ENCODE data around the gene TXNL4A.
"Not testable (repeated sequence)": the region's sequence is repeated elsewhere in the genome, so short reads cannot be mapped to it uniquely, and the experiment has no call there.

TXNL4A gene

DNA sequence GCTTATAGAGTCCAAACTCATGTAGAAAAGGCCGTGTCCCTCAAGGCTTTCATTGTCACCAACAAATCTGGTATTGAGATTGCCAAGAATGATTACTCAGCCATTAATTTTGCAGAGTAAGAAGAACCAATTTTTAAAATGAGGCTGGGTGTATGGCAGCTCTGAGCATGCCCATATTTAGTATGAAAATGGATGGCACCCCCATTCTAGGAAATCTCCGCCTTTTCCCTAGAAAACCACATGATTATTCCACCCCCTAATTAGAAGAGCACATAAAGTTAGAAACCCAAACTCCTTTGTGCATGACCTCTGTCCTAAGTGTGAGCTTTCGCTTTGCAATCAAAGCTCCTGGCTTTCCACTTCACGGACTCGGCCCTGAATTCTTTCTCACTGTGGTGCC is 14.1 kb upstream of the TXNL4A start:
- Histone ChIP-seq H3K9me3 (ENCODE audit: insufficient read depth, low read length, severe bottlenecking) (peaks cover 13% of the 10 kb centered on the region), H2AFZ (ENCODE audit: low read depth, low read length) (no peak overlapping the region), H3K27ac (ENCODE audit: low read length) (no peak overlapping the region), H3K27me3 (ENCODE audit: insufficient read depth, low read length, poor library complexity) (no peaks in the 10 kb centered on the region), H3K9ac (ENCODE audit: low read depth, low read length) (no peak overlapping the region), H3K36me3 (ENCODE audit: insufficient read depth, low read length) (no peaks in the 10 kb centered on the region), H3K79me2 (ENCODE audit: insufficient read depth, low read length) (no peaks in the 10 kb centered on the region), H3K4me2 (ENCODE audit: insufficient read depth, low read length) (no peak overlapping the region), H3K4me1 (ENCODE audit: insufficient read depth, low read length) (no peaks in the 10 kb centered on the region), H3K4me3 (ENCODE audit: low read depth in 1 of 2, low read length in 2 of 2) (no peak overlapping the region), H4K20me1 (ENCODE audit: insufficient read depth, low read length) (no peaks in the 10 kb centered on the region)
- TF ChIP-seq, protein P1, sequence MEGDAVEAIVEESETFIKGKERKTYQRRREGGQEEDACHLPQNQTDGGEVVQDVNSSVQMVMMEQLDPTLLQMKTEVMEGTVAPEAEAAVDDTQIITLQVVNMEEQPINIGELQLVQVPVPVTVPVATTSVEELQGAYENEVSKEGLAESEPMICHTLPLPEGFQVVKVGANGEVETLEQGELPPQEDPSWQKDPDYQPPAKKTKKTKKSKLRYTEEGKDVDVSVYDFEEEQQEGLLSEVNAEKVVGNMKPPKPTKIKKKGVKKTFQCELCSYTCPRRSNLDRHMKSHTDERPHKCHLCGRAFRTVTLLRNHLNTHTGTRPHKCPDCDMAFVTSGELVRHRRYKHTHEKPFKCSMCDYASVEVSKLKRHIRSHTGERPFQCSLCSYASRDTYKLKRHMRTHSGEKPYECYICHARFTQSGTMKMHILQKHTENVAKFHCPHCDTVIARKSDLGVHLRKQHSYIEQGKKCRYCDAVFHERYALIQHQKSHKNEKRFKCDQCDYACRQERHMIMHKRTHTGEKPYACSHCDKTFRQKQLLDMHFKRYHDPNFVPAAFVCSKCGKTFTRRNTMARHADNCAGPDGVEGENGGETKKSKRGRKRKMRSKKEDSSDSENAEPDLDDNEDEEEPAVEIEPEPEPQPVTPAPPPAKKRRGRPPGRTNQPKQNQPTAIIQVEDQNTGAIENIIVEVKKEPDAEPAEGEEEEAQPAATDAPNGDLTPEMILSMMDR (IDR thresholded peaks at IDR 0.05; ENCODE audit: borderline replicate concordance, extremely low read depth, low read length, poor library complexity, severe bottlenecking) = no peak
- TF ChIP-seq EZH2 (IDR thresholded peaks at IDR 0.05; ENCODE audit: borderline replicate concordance, low read depth, low read length, severe bottlenecking) = no peak
- no peak for DNase-seq
- no peak for ATAC-seq (ENCODE audit: insufficient read depth, low read depth)

DNA sequence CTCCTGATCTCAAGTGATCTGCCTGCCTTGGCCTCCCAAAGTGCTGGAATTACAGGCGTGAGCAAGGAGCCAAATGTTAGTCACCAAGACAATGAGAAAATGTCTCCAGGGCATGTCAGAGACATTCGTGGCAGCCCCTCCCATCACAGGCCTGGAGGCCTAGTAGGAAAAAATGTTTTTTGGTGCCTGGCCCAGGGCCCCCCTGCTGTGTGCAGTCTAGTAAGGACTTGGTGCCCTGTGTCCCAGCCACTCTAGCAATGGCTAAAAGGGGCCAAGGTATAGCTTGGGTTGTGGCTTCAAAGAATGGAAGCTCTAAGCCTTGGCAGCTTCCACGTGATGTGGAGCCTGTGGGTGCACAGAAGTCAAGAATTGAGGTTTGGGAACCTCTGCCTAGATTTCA is 12.5 kb upstream of the TXNL4A start:
- no peak for TF ChIP-seq EZH2 (IDR thresholded peaks at IDR 0.05; ENCODE audit: borderline replicate concordance, low read depth, low read length, severe bottlenecking)
- TF ChIP-seq, protein P1 (IDR thresholded peaks at IDR 0.05; ENCODE audit: borderline replicate concordance, extremely low read depth, low read length, poor library complexity, severe bottlenecking) = no peak
- H2AFZ ChIP-seq (ENCODE audit: low read depth, low read length) = no peak overlapping the region
- H3K4me1 ChIP-seq (ENCODE audit: insufficient read depth, low read length) = no peaks in the 10 kb centered on the region
- no peak overlapping the region for H3K4me2 ChIP-seq (ENCODE audit: insufficient read depth, low read length)
- peaks cover 13% of the 10 kb centered on the region for H3K9me3 ChIP-seq (ENCODE audit: insufficient read depth, low read length, severe bottlenecking)
- no peaks in the 10 kb centered on the region for H3K79me2 ChIP-seq (ENCODE audit: insufficient read depth, low read length)
- H3K27me3 ChIP-seq (ENCODE audit: insufficient read depth, low read length, poor library complexity) = no peaks in the 10 kb centered on the region
- ATAC-seq (ENCODE audit: insufficient read depth, low read depth) (no peak), DNase-seq (no peak)
- H3K36me3 ChIP-seq (ENCODE audit: insufficient read depth, low read length) = no peaks in the 10 kb centered on the region
- no peaks in the 10 kb centered on the region for H4K20me1 ChIP-seq (ENCODE audit: insufficient read depth, low read length)
- H3K27ac ChIP-seq (ENCODE audit: low read length) = no peak overlapping the region
- H3K9ac ChIP-seq (ENCODE audit: low read depth, low read length) = no peak overlapping the region
- H3K4me3 ChIP-seq (ENCODE audit: low read depth in 1 of 2, low read length in 2 of 2) = no peak overlapping the region

DNA sequence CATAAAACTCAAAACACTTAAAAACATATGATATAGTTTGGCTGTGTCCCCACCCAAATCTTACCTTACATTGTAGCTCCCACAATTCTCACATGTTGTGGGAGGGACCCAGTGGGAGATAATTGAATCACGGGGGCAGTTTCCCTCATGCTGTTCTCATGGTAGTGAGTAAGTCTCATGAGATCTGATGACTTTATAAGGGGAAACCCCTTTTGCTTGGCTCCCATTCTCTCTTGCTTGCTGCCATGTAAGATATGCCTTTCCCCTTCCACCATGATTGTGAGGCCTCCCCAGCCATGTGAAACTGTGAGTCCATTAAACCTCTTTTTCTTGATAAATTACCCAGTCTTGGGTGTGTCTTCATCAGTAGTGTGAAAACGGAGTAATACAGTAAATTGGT is 11.3 kb upstream of the TXNL4A start:
- H3K4me2 ChIP-seq (ENCODE audit: insufficient read depth, low read length); H3K79me2 ChIP-seq (ENCODE audit: insufficient read depth, low read length); H3K4me3 ChIP-seq (ENCODE audit: low read depth in 1 of 2, low read length in 2 of 2); H3K36me3 ChIP-seq (ENCODE audit: insufficient read depth, low read length); H4K20me1 ChIP-seq (ENCODE audit: insufficient read depth, low read length); H3K27ac ChIP-seq (ENCODE audit: low read length); ATAC-seq (ENCODE audit: insufficient read depth, low read depth); H3K4me1 ChIP-seq (ENCODE audit: insufficient read depth, low read length); DNase-seq; H3K9ac ChIP-seq (ENCODE audit: low read depth, low read length); H3K27me3 ChIP-seq (ENCODE audit: insufficient read depth, low read length, poor library complexity); H2AFZ ChIP-seq (ENCODE audit: low read depth, low read length): not testable (repeated sequence)
- H3K9me3 ChIP-seq (ENCODE audit: insufficient read depth, low read length, severe bottlenecking) = peaks cover 13% of the 10 kb centered on the region

DNA sequence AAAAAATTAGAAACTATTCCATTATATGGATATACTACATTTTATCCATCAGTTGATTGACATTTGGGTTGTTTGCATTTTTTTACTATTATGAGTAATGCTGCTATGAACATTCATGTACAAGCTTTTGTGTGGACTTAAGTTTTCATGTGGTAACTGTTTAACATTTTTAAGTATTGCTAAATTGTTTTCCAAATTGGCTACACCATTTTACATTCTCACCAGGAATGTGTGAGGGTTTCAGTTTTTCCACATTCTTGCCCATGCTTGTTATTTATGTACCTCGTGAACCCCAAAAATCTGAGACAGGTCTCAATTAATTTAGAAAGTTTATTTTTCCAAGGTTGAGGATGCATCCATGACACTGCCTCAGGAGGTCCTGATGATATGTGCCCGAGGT is 3.1 kb upstream of the TXNL4A start:
- Histone ChIP-seq H3K9ac (ENCODE audit: low read depth, low read length) (no peak overlapping the region), H4K20me1 (ENCODE audit: insufficient read depth, low read length) (peaks cover 13% of the 10 kb centered on the region), H3K79me2 (ENCODE audit: insufficient read depth, low read length) (peaks cover 30% of the 10 kb centered on the region), H3K9me3 (ENCODE audit: insufficient read depth, low read length, severe bottlenecking) (no peaks in the 10 kb centered on the region), H3K4me3 (ENCODE audit: low read depth in 1 of 2, low read length in 2 of 2) (no peak overlapping the region), H3K4me1 (ENCODE audit: insufficient read depth, low read length) (peaks cover 20% of the 10 kb centered on the region), H3K4me2 (ENCODE audit: insufficient read depth, low read length) (no peak overlapping the region), H2AFZ (ENCODE audit: low read depth, low read length) (no peak overlapping the region), H3K27ac (ENCODE audit: low read length) (no peak overlapping the region), H3K36me3 (ENCODE audit: insufficient read depth, low read length) (peaks cover 6% of the 10 kb centered on the region), H3K27me3 (ENCODE audit: insufficient read depth, low read length, poor library complexity) (no peaks in the 10 kb centered on the region)
- no peak for DNase-seq
- TF ChIP-seq EZH2 (IDR thresholded peaks at IDR 0.05; ENCODE audit: borderline replicate concordance, low read depth, low read length, severe bottlenecking) = no peak
- TF ChIP-seq, protein P1 (IDR thresholded peaks at IDR 0.05; ENCODE audit: borderline replicate concordance, extremely low read depth, low read length, poor library complexity, severe bottlenecking) = no peak
- no peak for ATAC-seq (ENCODE audit: insufficient read depth, low read depth)

Data from DND-41 (cell line).